ENCODE measurements around the gene KLF1.

The KLF1 gene

DNA sequence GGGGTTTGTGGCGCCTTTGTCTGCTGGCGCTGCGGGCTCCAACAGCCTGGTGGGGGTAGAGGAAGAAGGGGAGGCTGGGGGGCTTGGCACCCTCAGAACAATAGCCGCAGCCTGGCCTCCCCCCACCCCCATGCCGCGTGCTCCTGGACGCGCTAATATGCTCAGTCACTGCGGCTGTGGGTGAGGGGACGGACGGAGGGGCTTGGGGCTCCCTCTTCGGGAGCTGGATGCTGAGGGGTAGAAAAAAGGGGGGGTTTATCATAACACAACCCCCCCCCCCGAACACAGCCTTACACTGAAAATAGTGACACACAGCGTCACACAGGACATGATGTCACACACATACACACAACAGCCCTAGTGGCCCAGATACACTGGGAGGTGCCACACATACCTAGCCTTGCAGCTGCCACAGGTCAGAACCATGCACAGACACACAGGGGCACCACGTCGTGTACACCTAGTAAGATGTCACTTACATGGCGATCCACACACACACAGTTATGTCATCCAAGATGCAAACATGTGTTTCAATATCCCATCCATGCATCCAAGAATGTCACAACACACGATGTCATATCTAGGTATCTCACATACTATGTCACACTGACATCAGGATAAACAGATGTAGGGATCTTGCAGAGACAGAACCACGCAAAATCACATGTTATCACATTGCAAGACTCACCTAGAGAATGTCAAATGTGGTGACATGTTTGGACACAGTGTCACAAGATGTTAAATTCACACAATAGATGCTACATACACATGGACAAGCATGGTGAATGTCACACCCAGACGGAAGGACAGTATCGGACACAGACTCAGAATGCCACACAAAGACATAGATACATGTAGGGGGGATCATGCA, 47.9 kb downstream of the KLF1 start:
- in situ Hi-C loops (cut with MboI; ENCODE audit: low sequenced_read_pairs), result no loop called here

DNA sequence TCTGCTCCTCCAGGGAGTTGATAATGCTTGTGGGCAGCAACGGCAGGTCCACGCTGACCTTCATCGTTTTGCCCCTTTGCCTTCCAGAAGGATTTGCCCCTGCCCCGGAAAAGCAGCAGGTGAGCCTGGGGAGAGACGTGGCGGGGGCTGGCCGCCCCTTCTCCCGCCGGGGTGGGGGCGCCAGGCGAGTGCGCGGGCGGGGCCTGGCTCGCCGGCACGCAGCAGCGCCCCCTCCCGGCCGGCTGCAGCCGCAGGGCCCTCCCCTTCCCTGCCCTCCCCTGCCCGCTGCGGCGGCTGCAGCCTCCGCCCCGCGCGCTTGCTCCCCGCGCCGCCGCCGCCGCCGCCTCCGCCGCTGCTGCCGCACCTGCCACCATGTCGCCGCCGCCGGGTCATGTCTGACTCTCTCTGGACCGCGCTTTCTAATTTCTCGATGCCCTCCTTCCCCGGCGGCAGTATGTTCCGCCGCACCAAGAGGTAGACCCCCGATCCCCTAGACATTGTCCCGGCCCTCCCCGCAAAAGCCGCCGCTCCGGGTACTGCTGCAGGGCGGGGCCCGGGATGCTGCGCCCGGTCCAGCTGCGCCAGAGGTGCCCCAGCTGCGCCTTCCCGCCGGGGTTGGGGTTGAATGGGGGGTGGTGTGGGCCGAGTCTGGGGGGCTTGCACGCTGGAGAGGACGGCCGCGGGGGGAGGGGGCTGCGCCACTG, 48.7 kb downstream of the KLF1 start, which contains the start of gene MAST1:
Gene MAST1, plus strand, starts transcription at position 334 of the 704 bp plus-strand sequence. Its CDS starts 58 bp downstream, at position 392.
- in situ Hi-C loops (cut with MboI; ENCODE audit: low sequenced_read_pairs), result no loop called here

DNA sequence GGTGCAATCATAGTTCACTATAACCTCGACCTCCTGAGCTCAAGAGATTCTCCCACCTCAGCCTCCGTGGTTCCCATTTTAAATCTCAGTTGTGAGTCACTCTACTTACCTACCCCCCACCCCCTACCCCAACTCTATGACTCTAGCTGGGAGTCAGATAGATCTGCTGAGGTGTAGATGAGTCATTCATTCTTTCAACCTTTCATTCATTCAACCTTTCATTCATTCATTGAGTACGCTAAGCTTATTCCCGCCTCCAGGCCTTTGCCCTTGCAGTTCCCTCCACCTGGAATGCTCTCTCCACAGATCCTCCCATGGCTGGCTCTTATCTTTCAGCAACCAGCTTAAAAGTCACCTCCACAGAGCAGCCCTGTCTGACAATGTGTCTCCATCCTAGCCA, 49.8 kb downstream of the KLF1 start:
- in situ Hi-C loops (cut with MboI; ENCODE audit: low sequenced_read_pairs), result no loop called here

DNA sequence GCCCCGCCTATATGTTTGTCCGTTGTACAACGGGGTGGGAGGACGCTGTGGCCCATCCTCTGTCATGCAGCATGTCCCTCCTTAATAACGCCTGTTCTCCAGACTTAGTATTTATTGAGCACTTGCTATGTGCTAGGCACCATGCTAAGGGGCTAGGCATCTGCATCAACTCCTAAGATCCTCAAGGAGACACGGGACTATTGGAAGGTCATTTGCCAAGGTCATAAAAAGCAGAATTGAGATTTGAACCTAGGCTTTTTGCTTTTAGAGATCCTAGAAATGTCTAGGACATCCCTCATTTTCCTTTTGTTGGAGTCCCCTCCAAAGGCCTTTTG, 50.5 kb downstream of the KLF1 start:
- in situ Hi-C loops (cut with MboI; ENCODE audit: low sequenced_read_pairs), result no loop called here

DNA sequence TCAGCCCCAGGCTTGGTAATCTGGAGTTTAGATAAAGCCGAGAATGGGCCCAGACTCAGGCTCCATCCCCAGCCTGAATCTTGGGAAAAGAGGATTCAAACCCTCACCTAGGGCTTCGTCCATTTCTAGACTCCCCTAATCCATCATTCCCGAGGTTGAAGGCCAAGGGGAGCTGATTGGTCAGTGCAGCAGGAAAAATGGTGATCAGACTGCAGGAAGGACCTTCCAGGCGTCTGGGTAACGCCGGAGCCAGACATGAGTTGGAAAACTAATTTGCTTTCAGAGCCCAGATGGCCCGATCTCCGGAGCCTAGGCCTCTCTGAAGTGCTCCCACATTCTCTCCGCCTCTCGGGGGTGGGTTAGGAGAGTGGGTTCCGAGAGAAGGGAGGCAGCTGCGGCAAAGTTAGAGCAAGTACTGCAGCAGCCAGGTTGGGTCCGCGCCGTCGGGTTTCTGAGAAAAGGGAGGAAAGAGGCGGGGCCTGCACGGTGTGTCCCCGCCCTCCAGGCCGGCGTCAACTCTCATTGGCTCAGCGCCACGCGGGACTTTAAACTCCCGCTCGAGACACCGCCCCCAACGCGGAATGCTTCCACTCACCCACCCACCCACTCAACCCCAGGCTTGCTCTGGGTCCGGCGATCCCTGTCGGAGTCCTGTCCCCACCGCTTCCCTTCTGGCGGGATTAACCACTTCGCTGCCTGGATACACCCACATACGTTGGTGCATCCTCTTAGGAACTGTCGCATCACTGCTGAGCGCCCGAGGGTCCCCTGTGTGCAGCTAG, 51.8 kb downstream of the KLF1 start:
- in situ Hi-C loops (cut with MboI; ENCODE audit: low sequenced_read_pairs), result no loop called here

DNA sequence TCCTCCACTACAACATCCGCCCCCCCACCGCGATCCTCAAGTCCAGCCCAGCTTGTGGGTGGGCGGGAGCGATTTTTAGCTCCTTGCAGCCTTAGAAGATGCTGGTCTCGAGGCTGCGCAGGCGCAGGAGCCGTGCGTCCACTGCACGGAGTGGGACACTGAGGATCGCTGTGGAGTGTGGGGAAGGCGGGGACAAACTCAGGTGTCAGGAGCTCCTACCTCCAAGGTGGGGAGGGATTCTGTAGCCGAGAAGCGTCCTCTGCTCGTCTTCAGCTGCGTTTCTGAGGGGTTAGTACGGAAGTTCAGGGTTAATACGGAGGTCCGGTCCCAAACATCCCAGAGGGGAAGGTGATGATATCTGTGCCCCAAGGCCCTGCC, 52.4 kb downstream of the KLF1 start, which contains the start of gene RTBDN:
Gene RTBDN, minus strand, starts transcription at position 14 of the 378 bp plus-strand sequence. CDS start 4,600 bp downstream, outside the sequence.
- in situ Hi-C loops (cut with MboI; ENCODE audit: low sequenced_read_pairs), result no loop called here
